Measurements from ENCODE around the gene SSC5D.
"Not testable (repeated sequence)": the region's sequence is repeated elsewhere in the genome, so short reads cannot be mapped to it uniquely, and the experiment has no call there.

The SSC5D gene

GRCh38 chr19:55508120-55508519, 19.9 kb downstream of the SSC5D start:
- no peak for FAIRE-seq

DNA sequence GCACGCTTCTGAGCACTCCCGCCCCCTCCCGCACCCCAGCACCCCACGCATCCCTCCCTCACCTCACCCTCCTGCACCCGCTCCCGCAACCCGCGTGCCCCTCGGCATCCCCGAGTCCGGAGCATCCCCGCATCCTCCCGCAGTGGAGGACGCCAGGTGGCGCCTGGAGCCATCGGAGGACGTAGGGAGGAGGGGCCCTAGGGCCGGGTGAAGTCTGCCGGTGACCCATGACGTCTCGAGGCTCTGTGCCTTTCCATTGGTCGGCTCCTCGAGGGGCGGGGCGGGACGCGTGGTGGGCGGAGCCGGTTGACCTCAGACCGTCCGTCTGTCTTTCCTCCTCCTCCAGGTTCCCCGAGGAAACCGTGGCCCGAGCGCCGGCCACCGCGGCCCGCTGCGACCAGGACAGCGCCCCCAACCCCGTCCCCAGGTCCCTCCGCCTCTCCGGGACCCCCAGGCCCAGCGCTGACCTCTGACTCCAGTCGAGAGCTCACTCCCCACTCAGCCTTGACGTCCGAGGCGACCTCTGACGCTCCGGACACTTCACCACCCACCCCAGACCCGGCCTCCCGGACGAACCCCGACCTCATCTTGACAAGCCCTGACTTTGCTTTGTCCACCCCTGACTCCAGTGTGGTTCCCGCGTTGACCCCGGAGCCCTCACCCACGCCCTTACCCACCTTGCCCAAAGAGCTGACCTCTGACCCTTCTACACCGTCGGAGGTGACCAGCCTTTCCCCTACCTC, 28.8 kb downstream of the SSC5D start:
- FAIRE-seq = peak; percentile 55

DNA sequence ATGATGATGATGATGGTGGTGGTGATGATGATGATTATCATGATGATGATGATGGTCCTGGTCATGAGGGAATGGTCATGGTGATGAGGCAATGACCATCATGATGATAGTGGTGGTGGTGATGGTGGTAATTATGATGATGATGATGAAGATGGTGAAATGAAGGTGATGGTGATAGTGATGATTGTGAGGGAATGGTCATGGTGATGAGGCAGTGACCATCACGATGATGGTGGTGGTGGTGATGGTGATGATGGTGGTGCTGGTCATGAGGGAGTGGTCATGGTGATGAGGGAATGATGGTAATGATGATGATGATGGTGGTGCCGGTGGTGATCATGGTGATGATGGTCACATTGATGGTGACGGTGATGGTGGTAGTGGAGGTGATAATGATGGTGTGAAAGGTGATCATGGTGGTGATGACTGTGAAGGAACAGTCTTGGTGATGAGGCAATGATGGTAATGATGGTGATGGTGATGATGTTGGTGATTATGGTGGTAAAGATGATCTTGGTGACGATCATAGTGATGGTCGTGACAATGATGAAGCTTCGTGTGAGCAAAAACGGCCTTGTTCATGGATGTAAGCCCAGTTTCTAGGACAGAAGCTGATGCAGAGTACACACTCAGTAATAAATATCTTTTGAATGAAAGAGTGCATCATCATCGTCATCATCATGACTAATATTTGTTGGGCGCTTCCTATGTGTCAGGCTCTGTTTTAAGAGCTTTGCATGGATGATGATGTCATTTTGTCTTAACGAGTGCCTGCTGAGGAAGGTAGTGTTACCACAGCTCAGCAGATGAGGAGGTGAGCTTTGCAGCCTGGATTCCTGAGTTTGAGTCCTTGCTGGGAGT, 31.4 kb downstream of the SSC5D start:
- FAIRE-seq = no peak

- no peak for FAIRE-seq
These were observed 32.6 kb downstream of the SSC5D start for GRCh38 chr19:55520691-55521292.

GRCh38 chr19:55525289-55526101, 37.3 kb downstream of the SSC5D start:
- FAIRE-seq = no peak

DNA sequence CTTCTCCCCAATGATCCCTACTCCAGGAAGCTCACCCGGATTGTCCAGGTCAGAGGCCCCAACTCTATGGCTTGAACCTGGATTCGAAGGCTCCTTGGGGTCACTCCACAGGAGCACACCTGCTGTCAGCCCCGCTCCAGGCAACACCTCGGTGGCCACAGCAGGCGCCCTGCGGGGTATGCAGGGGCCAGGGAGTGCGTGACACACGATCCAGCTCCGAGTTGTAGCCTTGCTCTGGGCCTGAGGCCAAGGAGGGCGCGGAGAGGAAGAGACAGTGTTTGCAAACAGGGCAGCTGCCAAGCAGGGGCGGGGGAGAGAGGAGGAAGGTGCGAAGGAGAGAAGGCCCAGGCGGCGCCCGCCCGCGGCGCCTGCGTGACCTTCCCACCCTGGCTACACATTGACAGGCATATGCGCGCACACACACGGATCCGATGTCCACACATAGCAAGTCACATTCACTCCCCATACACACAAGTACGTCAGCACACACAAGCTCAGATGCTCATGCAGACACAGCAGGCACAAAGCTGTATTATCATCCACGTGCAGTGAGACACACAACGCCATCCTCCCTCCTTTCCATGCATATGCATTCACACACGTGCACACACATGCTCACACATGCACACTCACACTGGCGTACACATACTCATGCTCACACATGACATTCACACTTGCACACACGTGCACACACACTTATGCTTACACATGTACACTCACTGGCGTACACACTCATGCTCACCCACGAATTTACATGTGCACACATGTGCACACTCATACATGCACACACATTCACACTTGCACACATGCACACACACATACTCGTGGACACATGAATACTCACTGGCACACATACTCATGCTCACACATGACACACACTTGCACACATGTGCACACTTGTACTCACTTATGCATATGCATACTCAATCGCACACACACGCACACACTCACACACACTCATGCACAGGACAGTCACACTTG, 38.3 kb downstream of the SSC5D start:
- FAIRE-seq = no peak

DNA sequence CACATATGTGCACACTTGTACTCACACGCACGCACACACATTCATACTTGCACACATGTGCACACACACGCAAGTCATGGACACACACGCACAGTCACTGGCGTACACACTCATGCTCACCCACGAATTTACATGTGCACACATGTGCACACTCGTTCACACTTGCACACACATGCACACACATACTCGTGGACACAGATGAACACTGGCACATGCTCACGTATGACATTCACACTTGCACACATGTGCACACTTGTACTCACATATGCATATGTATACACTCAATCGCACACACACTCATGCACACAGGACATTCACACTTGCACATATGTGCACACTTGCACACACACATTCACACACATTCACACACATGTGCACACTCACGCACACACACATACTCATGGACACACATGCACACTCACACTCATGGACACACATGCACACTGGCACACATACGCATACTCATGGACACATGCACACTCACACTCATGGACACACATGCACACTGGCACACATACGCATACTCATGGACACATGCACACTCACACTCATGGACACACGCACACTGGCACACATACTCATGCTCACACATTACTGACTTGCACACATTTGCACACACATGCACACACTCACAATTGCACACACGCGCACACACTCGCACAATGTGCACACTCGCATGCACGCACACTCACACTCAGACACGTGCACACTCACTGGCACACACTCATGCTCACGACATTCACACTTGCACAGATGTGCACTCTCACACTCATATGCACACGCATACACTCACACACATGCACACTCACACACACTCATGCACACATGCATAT, 39.2 kb downstream of the SSC5D start:
- no peak for FAIRE-seq

DNA sequence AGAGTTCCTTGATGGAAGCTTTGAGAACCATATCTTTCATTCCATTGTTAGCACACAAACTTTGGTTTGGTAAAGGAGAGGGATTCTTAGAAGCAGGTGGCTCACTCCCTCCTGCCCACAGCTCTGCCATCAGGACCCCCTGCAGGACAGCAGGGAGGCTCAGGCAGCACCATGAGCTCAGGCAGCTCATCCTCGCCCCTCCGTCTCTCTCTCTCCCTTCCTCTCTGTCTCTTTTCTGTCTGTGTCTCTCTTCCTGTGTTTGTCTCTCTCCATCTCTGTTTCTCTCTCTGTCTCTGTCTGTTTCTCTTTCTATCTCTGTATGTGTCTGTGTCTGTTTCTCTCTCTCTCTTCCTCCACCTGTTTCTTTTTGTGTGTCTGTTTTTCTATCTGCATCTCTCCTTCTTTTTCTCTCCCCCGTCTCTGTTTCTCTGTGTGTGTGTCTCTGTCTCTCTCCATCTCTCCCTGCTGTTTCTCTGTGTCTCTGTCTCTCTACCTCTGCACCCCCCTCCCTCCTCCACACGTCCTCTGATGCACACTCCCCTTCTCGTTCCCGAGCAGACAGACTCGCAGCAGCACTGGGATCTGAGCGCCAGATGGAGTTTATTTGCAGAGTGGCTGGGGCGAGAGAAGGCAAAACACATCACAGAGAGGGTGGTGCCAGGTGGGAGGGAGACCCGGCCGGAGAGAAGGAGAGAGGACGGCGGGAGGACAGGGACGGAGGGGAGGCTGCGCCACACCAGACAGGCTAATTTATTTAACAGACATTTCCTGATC, 40.0 kb downstream of the SSC5D start:
- no peak for FAIRE-seq

- no peak for FAIRE-seq
These were observed 41.5 kb downstream of the SSC5D start for GRCh38 chr19:55529636-55530234.

DNA sequence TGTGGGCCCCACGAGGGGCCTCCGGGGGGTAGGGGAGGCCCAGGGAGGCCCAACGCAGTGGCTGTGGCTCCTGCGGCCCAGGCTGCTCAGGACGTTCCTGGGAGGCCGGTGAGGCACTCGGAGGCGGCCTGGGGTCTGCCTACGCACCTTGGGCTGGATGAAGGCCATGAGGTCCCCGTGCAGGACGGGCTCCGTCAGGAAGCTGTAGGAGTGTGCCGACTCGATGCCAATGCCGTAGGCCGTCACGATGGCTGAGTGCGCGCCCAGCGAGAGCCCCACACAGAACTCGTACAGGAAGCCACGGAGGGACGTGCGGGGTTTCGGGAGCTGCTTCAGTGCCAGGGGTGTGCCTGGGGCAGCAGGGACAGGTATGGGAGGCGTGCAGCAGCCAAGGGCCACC, 42.8 kb downstream of the SSC5D start:
- FAIRE-seq = no peak

- FAIRE-seq = not testable (repeated sequence)
These were observed 46.0 kb downstream of the SSC5D start for GRCh38 chr19:55534280-55534679.

DNA sequence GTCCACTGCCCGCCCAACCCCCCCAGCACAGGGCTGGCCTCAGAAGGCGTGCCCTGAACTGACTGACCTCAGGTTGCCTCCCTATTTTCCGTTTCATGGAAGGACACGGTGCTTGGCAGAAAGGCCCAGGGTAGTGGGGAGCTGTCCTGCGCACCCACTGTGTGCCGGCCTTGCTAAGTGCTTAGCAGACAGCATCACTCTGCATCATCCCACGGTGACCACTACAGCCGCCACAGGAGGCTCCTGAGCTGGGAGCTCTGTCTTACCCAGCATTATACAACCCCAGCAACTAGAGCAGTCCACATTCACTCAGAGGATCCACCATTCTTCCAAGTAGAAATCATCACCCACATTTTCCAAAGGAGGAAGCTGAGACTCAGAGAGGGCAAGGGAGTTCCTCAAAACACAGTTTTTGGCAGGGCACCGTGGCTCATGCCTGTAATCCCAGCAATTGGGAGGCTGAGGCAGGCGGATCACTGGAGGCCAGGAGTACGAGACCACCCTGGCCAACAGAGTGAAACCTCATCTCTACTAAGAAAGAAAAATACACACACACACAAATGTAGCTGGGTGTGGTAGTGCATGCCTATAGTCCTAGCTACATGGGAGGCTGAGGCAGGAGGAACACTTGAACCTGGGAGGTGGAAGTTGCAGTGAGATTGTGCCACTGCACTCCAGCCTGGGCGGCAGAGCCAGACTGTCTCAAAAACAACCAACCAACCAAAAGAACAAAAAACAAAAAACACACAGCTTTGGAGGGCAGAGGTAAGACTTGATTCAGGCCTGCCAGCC, 47.1 kb downstream of the SSC5D start:
- FAIRE-seq = no peak

GRCh38 chr19:55535965-55536350, 47.7 kb downstream of the SSC5D start:
- FAIRE-seq = no peak

- no peak for FAIRE-seq
These were observed 48.1 kb downstream of the SSC5D start for GRCh38 chr19:55536366-55536765.

DNA sequence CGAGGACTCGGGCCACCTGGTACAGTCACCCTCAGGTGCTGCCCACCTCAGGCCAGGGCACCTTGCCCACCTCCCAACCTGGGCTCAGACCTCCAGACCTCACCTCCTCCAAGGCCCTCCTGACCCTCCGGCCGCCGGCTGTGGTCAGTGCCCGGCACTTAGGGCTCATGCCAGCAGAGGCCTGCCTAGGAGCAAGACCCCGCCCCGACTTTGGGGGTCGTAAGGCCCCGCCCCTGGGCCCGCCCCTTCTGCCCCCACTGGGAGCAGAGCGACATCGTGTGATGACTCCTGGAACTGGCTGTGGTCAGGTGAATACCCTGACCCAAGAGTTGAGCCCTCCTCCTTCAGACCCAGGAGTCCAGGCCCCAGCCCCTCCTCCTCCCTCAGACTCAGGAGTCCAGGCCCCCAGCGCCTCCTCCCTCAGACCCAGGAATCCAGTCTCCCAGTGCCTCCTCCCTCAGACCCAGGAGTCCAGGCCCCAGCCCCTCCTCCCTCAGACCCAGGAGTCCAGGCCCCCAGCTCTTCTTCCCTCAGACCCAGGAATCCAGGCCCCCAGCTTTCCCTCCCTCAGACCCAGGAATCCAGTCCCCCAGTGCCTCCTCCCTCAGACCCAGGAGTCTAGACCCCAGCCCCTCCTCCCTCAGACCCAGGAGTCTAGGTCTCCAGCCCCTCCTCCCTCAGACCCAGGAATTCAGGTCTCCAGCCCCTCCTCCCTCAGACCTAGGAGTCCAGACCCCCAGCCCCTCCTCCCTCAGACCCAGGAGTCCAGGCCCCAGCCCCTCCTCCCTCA, 48.9 kb downstream of the SSC5D start, which contains the start of gene SBK2:
TSS of gene SBK2 (minus strand) at position 183 of the 790 bp plus-strand sequence. CDS start 839 bp downstream, outside the sequence.
- FAIRE-seq = no peak

- FAIRE-seq = no peak
These were observed 49.5 kb downstream of the SSC5D start for GRCh38 chr19:55537741-55538111.

DNA sequence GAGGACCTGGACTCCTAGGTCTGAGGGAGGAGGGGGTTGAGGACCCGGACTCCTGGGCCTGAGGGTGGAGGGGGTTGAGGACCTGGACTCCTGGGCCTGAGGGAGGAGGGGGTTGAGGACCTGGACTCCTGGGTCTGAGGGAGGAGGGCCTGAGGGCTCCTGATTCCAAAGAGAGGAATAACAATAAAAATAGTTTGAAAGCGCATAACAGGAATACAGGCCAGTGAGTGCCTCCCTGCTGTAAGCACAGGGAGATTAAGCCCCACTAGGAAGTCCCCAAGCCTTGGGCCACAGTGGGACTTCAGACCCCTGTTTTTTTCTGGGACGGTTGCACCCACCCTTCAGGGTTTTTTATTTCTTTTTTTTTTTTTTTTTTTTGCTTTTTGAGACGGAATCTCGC, 49.9 kb downstream of the SSC5D start:
- FAIRE-seq = no peak

Data from islet of Langerhans (tissue), 1 donor.